ENCODE measurements around the gene MLLT6. TPM values are rescaled to one million over a fixed set of nuclear protein-coding genes. Genes with fewer than 3 reads are reported as not detected.

Gene MLLT6
- total and polyA plus RNA-seq, 2 of the 13 experiments (the other 11 are each of a cell fraction or from before 2014, with no cell fraction given): 50.7 to 69.5 TPM

DNA sequence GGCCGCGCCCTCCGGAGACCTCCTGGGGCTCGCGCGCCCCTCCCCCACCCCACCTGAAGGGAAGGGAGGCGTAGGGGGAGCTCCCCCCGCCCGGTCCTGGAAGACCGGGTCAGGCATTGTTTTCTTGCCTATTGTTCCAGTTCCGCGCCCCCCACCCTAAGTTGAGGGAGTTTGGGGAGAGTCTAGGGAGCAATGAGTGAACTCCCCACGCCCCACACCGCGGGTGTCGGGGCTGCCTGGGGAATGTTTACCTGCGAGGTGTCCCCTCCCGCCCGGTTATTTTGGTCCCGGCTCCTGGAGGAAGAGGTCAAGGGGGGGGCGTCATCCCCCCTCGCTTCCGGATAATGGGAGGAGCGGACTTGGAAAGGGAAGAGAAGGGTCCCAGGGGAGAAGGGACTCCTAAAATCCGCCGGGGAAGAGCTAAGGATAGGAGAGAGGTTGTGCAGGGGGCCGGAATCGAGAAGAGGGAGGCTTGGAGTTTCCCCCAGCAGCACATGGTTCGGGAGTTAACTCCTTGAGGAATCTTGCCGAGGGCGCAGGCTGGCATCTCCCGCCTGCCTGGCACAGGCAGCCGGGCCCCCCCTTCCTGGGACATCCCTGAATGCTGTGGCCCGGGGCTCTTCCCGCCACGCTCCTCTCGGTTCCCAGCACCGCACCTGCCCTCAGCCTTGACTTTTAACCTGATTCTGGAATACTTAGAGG, 881 bp downstream of the MLLT6 start (continued):
- TF ChIP-seq, protein P1, sequence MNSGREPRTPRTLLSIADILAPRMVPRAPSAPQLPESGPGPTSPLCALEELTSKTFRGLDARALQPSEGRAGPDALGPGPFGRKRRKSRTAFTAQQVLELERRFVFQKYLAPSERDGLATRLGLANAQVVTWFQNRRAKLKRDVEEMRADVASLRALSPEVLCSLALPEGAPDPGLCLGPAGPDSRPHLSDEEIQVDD (CRISPR knock-in tag; IDR thresholded peaks at IDR 0.05; ENCODE audit: borderline replicate concordance): no peak
- TF ChIP-seq, protein P2, sequence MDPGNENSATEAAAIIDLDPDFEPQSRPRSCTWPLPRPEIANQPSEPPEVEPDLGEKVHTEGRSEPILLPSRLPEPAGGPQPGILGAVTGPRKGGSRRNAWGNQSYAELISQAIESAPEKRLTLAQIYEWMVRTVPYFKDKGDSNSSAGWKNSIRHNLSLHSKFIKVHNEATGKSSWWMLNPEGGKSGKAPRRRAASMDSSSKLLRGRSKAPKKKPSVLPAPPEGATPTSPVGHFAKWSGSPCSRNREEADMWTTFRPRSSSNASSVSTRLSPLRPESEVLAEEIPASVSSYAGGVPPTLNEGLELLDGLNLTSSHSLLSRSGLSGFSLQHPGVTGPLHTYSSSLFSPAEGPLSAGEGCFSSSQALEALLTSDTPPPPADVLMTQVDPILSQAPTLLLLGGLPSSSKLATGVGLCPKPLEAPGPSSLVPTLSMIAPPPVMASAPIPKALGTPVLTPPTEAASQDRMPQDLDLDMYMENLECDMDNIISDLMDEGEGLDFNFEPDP (CRISPR knock-in tag; conservative IDR thresholded peaks at IDR 0.05): no peak
- TF ChIP-seq NCOR1 (IDR thresholded peaks at IDR 0.05; ENCODE audit: borderline replicate concordance, low read length) (no peak), ZNF337 (CRISPR knock-in tag; IDR thresholded peaks at IDR 0.05; ENCODE audit: borderline replicate concordance, low read depth) (no peak), SKI (IDR thresholded peaks at IDR 0.05; ENCODE audit: partially characterized antibody) (no peak), ZNF17 (CRISPR knock-in tag; IDR thresholded peaks at IDR 0.05) (no peak), NFATC3 (CRISPR knock-in tag; IDR thresholded peaks at IDR 0.05) (peak; percentile 93), AGO2 (optimal IDR thresholded peaks at IDR 0.05; ENCODE audit: low read depth, low read length) (peak; percentile 70), KDM1A (CRISPR knock-in tag; IDR thresholded peaks at IDR 0.05) (no peak), CEBPB (IDR thresholded peaks at IDR 0.05; ENCODE audit: borderline replicate concordance, low read depth, low read length) (no peak)
- TF ChIP-seq, protein P3, sequence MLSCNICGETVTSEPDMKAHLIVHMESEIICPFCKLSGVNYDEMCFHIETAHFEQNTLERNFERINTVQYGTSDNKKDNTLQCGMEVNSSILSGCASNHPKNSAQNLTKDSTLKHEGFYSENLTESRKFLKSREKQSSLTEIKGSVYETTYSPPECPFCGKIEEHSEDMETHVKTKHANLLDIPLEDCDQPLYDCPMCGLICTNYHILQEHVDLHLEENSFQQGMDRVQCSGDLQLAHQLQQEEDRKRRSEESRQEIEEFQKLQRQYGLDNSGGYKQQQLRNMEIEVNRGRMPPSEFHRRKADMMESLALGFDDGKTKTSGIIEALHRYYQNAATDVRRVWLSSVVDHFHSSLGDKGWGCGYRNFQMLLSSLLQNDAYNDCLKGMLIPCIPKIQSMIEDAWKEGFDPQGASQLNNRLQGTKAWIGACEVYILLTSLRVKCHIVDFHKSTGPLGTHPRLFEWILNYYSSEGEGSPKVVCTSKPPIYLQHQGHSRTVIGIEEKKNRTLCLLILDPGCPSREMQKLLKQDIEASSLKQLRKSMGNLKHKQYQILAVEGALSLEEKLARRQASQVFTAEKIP (CRISPR knock-in tag; IDR thresholded peaks at IDR 0.05; ENCODE audit: borderline replicate concordance): no peak
- TF ChIP-seq, protein P4, sequence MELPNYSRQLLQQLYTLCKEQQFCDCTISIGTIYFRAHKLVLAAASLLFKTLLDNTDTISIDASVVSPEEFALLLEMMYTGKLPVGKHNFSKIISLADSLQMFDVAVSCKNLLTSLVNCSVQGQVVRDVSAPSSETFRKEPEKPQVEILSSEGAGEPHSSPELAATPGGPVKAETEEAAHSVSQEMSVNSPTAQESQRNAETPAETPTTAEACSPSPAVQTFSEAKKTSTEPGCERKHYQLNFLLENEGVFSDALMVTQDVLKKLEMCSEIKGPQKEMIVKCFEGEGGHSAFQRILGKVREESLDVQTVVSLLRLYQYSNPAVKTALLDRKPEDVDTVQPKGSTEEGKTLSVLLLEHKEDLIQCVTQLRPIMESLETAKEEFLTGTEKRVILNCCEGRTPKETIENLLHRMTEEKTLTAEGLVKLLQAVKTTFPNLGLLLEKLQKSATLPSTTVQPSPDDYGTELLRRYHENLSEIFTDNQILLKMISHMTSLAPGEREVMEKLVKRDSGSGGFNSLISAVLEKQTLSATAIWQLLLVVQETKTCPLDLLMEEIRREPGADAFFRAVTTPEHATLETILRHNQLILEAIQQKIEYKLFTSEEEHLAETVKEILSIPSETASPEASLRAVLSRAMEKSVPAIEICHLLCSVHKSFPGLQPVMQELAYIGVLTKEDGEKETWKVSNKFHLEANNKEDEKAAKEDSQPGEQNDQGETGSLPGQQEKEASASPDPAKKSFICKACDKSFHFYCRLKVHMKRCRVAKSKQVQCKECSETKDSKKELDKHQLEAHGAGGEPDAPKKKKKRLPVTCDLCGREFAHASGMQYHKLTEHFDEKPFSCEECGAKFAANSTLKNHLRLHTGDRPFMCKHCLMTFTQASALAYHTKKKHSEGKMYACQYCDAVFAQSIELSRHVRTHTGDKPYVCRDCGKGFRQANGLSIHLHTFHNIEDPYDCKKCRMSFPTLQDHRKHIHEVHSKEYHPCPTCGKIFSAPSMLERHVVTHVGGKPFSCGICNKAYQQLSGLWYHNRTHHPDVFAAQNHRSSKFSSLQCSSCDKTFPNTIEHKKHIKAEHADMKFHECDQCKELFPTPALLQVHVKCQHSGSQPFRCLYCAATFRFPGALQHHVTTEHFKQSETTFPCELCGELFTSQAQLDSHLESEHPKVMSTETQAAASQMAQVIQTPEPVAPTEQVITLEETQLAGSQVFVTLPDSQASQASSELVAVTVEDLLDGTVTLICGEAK (IDR thresholded peaks at IDR 0.05): no peak
- TF ChIP-seq, protein P4 (CRISPR knock-in tag; IDR thresholded peaks at IDR 0.05): no peak
- TF ChIP-seq, protein P5, sequence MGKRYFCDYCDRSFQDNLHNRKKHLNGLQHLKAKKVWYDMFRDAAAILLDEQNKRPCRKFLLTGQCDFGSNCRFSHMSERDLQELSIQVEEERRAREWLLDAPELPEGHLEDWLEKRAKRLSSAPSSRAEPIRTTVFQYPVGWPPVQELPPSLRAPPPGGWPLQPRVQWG (CRISPR knock-in tag; IDR thresholded peaks at IDR 0.05; ENCODE audit: borderline replicate concordance, low read depth): no peak

All from HepG2 (cell line).